Measurements from ENCODE around the gene CXCR5.

Gene CXCR5

DNA sequence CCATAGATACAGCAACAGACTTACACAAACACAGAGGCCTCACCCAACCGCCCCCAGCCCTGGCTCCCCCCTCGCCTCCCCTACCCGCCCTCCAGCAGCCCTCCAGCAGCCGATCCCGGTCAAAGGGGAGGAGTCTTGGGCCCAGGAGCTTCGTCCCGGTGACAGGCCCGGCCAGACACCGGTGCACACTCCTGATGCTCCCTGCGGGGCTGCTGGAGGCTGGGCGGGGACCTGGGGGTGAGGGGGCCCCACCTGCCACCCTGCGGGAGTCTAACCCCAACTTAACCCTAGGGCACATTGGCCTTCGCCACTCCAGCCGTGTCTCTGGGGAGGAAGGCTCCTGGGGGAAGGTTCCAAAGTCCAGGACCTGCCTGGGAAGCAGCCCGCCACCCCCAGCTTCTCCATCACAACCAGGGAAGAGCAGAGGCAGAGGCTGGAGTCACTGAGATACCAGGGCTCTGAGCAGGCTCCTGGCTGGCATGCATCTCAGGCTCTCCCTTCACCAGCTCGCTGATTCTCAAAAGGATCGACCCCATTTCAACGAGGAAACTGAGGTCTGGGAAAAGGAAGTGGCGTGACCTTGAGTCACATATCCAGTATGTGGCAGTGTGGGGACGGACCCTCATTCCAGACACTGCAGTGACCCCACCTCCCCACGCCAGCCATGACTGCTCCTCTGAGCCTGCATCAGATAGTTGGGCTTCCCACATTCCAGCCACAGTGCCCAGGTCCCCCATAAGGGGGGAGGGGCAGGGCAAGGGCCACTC lies 27.6 kb downstream of the CXCR5 start:
- DNase-seq, result no peak

GRCh38 chr11:118911880-118912741 lies 28.4 kb downstream of the CXCR5 start:
- H3K9me3 ChIP-seq (ENCODE audit: severe bottlenecking), result no peaks in the 10 kb centered on the region
- no peak overlapping the region for H3K4me3 ChIP-seq (ENCODE audit: low read depth, low read length)
- H3K36me3 ChIP-seq, result no peaks in the 10 kb centered on the region
- TF ChIP-seq CTCF (IDR thresholded peaks at IDR 0.05; ENCODE audit: low read depth, low read length), result no peak
- DNase-seq, result peak; percentile 65
- peak overlapping the region; percentile 45 for H3K27ac ChIP-seq
- no peaks in the 10 kb centered on the region for H3K27me3 ChIP-seq (ENCODE audit: insufficient read depth, low read depth, severe bottlenecking)

More for the DNA sequence above, 27.6 kb downstream of the CXCR5 start:
- Histone ChIP-seq H3K4me3 (ENCODE audit: low read depth, low read length) (no peak overlapping the region), H3K27ac (peak overlapping the region; percentile 45), H3K36me3 (no peaks in the 10 kb centered on the region), H3K27me3 (ENCODE audit: insufficient read depth, low read depth, severe bottlenecking) (no peaks in the 10 kb centered on the region), H3K9me3 (ENCODE audit: severe bottlenecking) (no peaks in the 10 kb centered on the region)
- TF ChIP-seq CTCF (IDR thresholded peaks at IDR 0.05; ENCODE audit: low read depth, low read length), result no peak

GRCh38 chr11:118912742-118913410 lies 29.2 kb downstream of the CXCR5 start:
- Histone ChIP-seq H3K4me3 (ENCODE audit: low read depth, low read length) (no peak overlapping the region), H3K27ac (no peak overlapping the region; the same call in 1 of the 2 replicates), H3K27me3 (ENCODE audit: insufficient read depth, low read depth, severe bottlenecking) (no peaks in the 10 kb centered on the region), H3K9me3 (ENCODE audit: severe bottlenecking) (no peaks in the 10 kb centered on the region), H3K36me3 (no peaks in the 10 kb centered on the region)
- no peak for DNase-seq
- no peak for TF ChIP-seq CTCF (IDR thresholded peaks at IDR 0.05; ENCODE audit: low read depth, low read length)

DNA sequence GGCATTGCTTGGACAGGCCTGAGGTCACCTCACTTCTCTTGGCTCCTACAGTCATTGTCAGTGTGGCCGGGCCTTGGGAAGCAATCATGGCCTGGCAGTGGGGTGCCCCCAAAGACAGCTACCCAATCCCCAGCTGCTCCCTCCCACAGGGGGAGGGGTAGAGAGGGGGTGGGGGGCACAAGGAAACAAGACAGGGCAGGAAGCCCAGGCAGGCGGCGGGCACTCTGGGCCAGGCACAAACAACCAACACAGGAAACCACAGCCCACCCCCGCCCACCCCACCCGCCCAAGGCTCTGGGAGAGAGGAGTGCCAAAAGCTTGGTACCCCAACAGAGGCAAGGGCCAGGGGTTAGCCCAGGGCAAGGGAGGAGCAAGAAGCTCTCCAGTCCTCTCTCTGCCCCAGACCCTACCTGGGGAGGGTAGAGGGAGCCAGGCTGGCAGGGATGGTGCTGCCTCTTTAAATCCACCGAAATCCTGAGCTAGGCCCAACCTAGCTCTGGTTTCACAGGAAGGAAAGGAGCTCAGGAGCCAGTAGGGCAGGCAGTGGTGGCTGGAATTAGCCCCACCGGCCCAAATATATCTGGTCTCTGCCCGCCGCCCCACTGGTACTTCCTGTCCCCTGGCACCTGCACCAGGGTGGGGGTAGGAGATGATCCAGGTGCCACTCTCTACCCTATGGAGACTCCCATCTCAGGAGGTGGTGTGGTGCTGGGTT lies 29.9 kb downstream of the CXCR5 start:
- no peak for TF ChIP-seq CTCF (IDR thresholded peaks at IDR 0.05; ENCODE audit: low read depth, low read length)
- Histone ChIP-seq H3K27ac (no peak overlapping the region), H3K27me3 (ENCODE audit: insufficient read depth, low read depth, severe bottlenecking) (no peaks in the 10 kb centered on the region), H3K9me3 (ENCODE audit: severe bottlenecking) (no peaks in the 10 kb centered on the region), H3K36me3 (no peaks in the 10 kb centered on the region), H3K4me3 (ENCODE audit: low read depth, low read length) (no peak overlapping the region)
- no peak for DNase-seq

DNA sequence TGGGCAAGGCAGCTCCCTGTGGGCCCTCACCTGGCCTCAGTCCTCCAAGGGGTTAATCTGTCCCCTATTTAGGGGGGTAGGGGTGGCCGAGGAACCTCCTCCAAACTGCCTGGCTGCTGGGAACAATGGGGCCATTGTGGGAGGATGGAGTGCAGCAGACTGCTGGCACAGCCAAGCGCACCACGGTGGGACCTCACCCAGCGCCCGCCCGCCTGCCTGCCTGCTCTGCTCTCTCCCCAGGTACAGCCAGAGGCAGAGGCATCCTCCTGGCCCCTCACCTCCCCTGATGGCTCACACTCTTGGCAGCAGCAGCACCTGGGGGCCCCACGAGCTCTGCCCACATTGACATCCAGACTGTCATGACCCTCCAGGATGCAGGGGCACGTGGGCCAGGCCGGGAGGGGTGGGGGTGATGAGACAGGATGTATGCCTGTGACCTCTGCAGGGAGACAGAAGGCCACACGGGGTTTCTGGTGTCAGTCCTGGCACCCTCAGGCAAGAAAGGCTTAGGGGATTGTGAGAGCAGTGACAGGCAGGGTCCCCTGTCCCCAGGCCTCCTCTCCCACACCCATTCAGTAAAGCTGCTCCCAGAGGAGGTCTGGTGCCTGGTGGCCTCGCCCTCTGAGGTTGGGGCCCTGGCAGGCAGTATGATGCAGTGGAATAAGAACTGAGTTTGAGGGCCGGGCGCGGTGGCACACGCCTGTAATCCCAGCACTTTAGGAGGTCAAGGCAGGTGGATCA lies 30.7 kb downstream of the CXCR5 start:
- no peaks in the 10 kb centered on the region for H3K9me3 ChIP-seq (ENCODE audit: severe bottlenecking)
- no peaks in the 10 kb centered on the region for H3K36me3 ChIP-seq
- DNase-seq, result no peak
- H3K27me3 ChIP-seq (ENCODE audit: insufficient read depth, low read depth, severe bottlenecking), result no peaks in the 10 kb centered on the region
- H3K4me3 ChIP-seq (ENCODE audit: low read depth, low read length), result no peak overlapping the region
- no peak for TF ChIP-seq CTCF (IDR thresholded peaks at IDR 0.05; ENCODE audit: low read depth, low read length)
- no peak overlapping the region for H3K27ac ChIP-seq
